Activated CD8-positive, alpha-beta T cell treated with anti-CD3 and anti-CD28 coated beads for 36 hours (primary cell): ENCODE data around the gene DRG2. TPM values are rescaled to one million over a fixed set of nuclear protein-coding genes. Genes with fewer than 3 reads are reported as not detected.

Experiments
- ATAC-seq: fragments of 200-7000 bp; cut with Tn5 transposase; one replicate; pipeline ENCODE4 v1.10.0; 2021; ENCODE audit warnings: mild to moderate bottlenecking, moderate library complexity
- CTCF ChIA-PET: fragments of 350-600 bp; sonication (Branson Sonifier 250); formaldehyde crosslinking; loops from one replicate; lab custom pipeline; 2021; ENCODE audit warnings: antibody characterized with exemption; lab: Charles Lee
- POLR2A ChIA-PET: fragments of 350-600 bp; sonication (Branson Sonifier 250); formaldehyde crosslinking; loops from one replicate; lab custom pipeline; 2021; ENCODE audit warnings: antibody characterized with exemption; lab: Charles Lee
- DNase-seq: peaks from one replicate; pipeline ENCODE4 v3.0.0-alpha.2; 2020
- H3K27ac Mint-ChIP-seq: one replicate; pipeline ENCODE4 v1.8.0; 2021; ENCODE audit warnings: mild to moderate bottlenecking, mixed read lengths
- H3K27me3 Mint-ChIP-seq: one replicate; pipeline ENCODE4 v1.8.0; 2021; ENCODE audit warnings: mixed read lengths
- H3K36me3 Mint-ChIP-seq: one replicate; pipeline ENCODE4 v1.8.0; 2021; ENCODE audit warnings: low read depth, mixed read lengths
- H3K4me1 Mint-ChIP-seq: one replicate; pipeline ENCODE4 v1.8.0; 2021; ENCODE audit warnings: low read depth, mixed read lengths
- H3K4me3 Mint-ChIP-seq: one replicate; pipeline ENCODE4 v1.8.0; 2021; ENCODE audit warnings: mild to moderate bottlenecking, moderate library complexity, mixed read lengths
- H3K9me3 Mint-ChIP-seq: one replicate; pipeline ENCODE4 v1.8.0; 2021; ENCODE audit warnings: mixed read lengths
- CTCF ChIP-seq: fragments of 200-600 bp; IDR thresholded peaks from one replicate; pipeline ENCODE4 v1.8.0; 2022; ENCODE audit warnings: antibody characterized with exemption, mild to moderate bottlenecking
- intact Hi-C: fragments of 100-400 bp; cut with micrococcal nuclease; formaldehyde crosslinking; loops from one replicate; pipeline ENCODE4 v1.10.0; 2022
- total RNA-seq, 2 experiments: library from RNA; stranded (reverse); gene quantifications; one replicate each; pipeline ENCODE4 v1.2.3, GENCODE V29; 2021

The DRG2 gene
- total RNA-seq, 2 experiments from 2014 or later: 45.0 to 45.1 TPM

- Mint-ChIP-seq H3K4me3 (no peak overlapping the region), H3K4me1 (no peaks in the 10 kb centered on the region), H3K9me3 (no peaks in the 10 kb centered on the region), H3K36me3 (peaks cover 3% of the 10 kb centered on the region), H3K27ac (no peak overlapping the region), H3K27me3 (no peaks in the 10 kb centered on the region)
- intact Hi-C loops: no loop called here
- ChIA-PET POLR2A (no interaction called here), CTCF (no interaction called here)
- ATAC-seq (no peak), DNase-seq (no peak)
- TF ChIP-seq CTCF: no peak
These were observed 23.7 kb downstream of the DRG2 start for GRCh38 chr17:18111330-18111971.

- no peaks in the 10 kb centered on the region for H3K27me3 Mint-ChIP-seq
- intact Hi-C loops: no loop called here
- H3K27ac Mint-ChIP-seq: no peak overlapping the region
- H3K4me3 Mint-ChIP-seq: no peak overlapping the region
- POLR2A ChIA-PET: no interaction called here
- H3K36me3 Mint-ChIP-seq: no peaks in the 10 kb centered on the region
- H3K4me1 Mint-ChIP-seq: no peaks in the 10 kb centered on the region
- DNase-seq (no peak), ATAC-seq (no peak)
- CTCF ChIA-PET: no interaction called here
- H3K9me3 Mint-ChIP-seq: peaks cover 3% of the 10 kb centered on the region
- no peak for TF ChIP-seq CTCF
These were observed 27.8 kb downstream of the DRG2 start for GRCh38 chr17:18115517-18115916.

DNA sequence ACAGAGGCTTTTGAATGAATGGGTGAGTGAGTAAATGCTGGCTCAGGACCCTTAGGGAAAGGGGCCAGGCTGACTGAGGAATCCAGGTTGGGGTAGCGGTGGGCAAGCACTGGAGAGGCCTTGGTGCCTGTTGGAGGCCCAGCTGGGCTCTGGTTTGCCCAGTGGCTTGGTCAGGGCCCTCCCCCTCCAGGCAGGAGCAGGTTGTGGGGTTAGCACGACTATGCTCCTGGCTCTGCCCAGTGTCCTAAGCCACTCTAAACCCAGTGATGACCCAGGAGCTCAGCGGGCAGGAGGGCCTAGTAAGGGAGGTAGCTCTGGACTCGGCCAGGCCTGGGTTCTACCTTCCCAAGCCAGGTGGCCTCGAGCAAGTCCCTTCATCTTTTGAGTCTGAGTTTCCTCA lies 28.3 kb downstream of the DRG2 start:
- intact Hi-C loops: no loop called here
- CTCF ChIA-PET: no interaction called here
- H3K9me3 Mint-ChIP-seq: peaks cover 3% of the 10 kb centered on the region
- DNase-seq: no peak
- no peaks in the 10 kb centered on the region for H3K4me1 Mint-ChIP-seq
- no peaks in the 10 kb centered on the region for H3K27me3 Mint-ChIP-seq
- no peak for ATAC-seq
- no peak overlapping the region for H3K27ac Mint-ChIP-seq
- no peaks in the 10 kb centered on the region for H3K36me3 Mint-ChIP-seq
- POLR2A ChIA-PET: no interaction called here
- H3K4me3 Mint-ChIP-seq: no peak overlapping the region
- TF ChIP-seq CTCF: no peak

DNA sequence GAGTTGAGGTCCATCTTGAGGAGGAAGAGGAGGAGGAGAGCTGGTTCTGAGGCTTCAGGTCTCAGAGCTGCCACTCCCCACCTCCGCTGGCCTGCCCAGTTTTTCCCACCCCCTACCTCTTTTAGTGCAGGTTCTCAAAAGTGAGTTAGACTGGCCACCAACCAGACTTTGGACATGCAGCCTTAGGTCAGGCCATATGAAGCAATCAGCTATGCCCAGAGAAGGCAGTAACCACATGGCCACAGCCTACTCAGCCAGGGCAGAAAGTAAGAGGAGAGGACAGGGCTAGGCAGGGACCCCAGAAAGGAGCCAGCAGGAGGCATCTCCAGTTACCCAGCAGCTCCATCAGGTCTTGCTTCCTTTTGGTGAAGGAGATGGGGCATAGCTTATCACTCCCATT lies 29.8 kb downstream of the DRG2 start:
- no peak overlapping the region for H3K27ac Mint-ChIP-seq
- no peaks in the 10 kb centered on the region for H3K4me1 Mint-ChIP-seq
- CTCF ChIA-PET: interaction anchor here (0.9 kb wide), 1 partner anchor 24 kb away, joined by 3 read pairs; no protein-coding TSS in a partner anchor

More for the DNA sequence above, 29.8 kb downstream of the DRG2 start:
- Mint-ChIP-seq H3K9me3 (peaks cover 3% of the 10 kb centered on the region), H3K36me3 (no peaks in the 10 kb centered on the region), H3K4me3 (no peak overlapping the region), H3K27me3 (no peaks in the 10 kb centered on the region)
- no peak for TF ChIP-seq CTCF
- intact Hi-C loops: no loop called here
- DNase-seq: no peak
- no peak for ATAC-seq
- POLR2A ChIA-PET: interaction anchor here (1.0 kb wide), 1 partner anchor 15 kb away, joined by 3 read pairs; no protein-coding TSS in a partner anchor
